Measurements from ENCODE around the gene HCRT. TPM values are rescaled to one million over a fixed set of nuclear protein-coding genes. Genes with fewer than 3 reads are reported as not detected.

Gene HCRT
- total and polyA plus RNA-seq, 2 of the 8 experiments (the other 6 are each of a cell fraction or from before 2014, with no cell fraction given), result not detected

GRCh38 chr17:42142371-42142896 is 42.8 kb downstream of the HCRT start:
- peaks cover 0 to 9% (median 6%) of the 10 kb centered on the region in 4 experiments; a peak in 4 of 8 replicates for H3K36me3 ChIP-seq (ENCODE audit: control insufficient read depth in 2 of 4, insufficient read depth in 4 of 4, low read length in 3 of 4)
- H3K18ac ChIP-seq (ENCODE audit: extremely low read depth, low read length), result no peak overlapping the region
- H2BK20ac ChIP-seq (ENCODE audit: low read length), result no peak overlapping the region
- peaks cover 0 to 2% (median 0%) of the 10 kb centered on the region in 4 experiments; a peak in 1 of 7 replicates for H3K4me1 ChIP-seq (replicated peaks in 1 of 4; ENCODE audit: control insufficient read depth in 3 of 4, insufficient read depth in 4 of 4, low read length in 3 of 4)
- no peak overlapping the region for H3K9ac ChIP-seq (replicated peaks in 1 of 4; ENCODE audit: extremely low read depth in 1 of 4, low read depth in 3 of 4, low read length in 3 of 4)
- no peaks in the 10 kb centered on the region for H3K23me2 ChIP-seq (ENCODE audit: low read depth, low read length)
- no peak overlapping the region for H3K56ac ChIP-seq (replicated peaks; ENCODE audit: insufficient read length, low read depth, low read length)
- no peak overlapping the region for H2BK120ac ChIP-seq (replicated peaks; ENCODE audit: low read depth, low read length)
- H3K79me1 ChIP-seq (ENCODE audit: low read depth, low read length), result peaks cover 8% of the 10 kb centered on the region; the same call in 1 of the 2 replicates
- POLR2A ChIA-PET (ENCODE audit: partially characterized antibody), result interaction anchor here (0.6 to 1.4 kb wide), 5 partner anchors 11 to 126 kb away, joined by 3 to 5 read pairs (median 4); partner anchors contain the start of gene KAT2A
- no peak overlapping the region for H3K4me3 ChIP-seq (ENCODE audit: extremely low read depth in 1 of 4, insufficient read depth in 2 of 4, low read depth in 3 of 4, low read length in 4 of 4)
- no peak overlapping the region for H3K4ac ChIP-seq (replicated peaks; ENCODE audit: insufficient read length, low read depth, low read length)
- no peak overlapping the region for H2BK15ac ChIP-seq (ENCODE audit: low read length)
- H2BK12ac ChIP-seq (ENCODE audit: low read depth, low read length), result no peak overlapping the region
- CTCF ChIA-PET (ENCODE audit: partially characterized antibody), result interaction anchor here (0.8 to 2.7 kb wide), 9 partner anchors 10 to 169 kb away, joined by 3 to 9 read pairs (median 3); partner anchors contain the start of genes HSPB9, KAT2A and KCNH4
- H3K4me2 ChIP-seq (ENCODE audit: insufficient read depth in 1 of 2, low read depth in 2 of 2, low read length in 2 of 2), result no peak overlapping the region
- H3K79me2 ChIP-seq (ENCODE audit: control insufficient read depth in 1 of 2, insufficient read depth in 2 of 2, low read length in 2 of 2), result peaks cover 0 to 48% of the 10 kb centered on the region in 2 experiments; a peak in 2 of 4 replicates
- no peaks in the 10 kb centered on the region for H3K27me3 ChIP-seq (replicated peaks in 1 of 4; ENCODE audit: control insufficient read depth in 3 of 4, extremely low read depth in 1 of 4, insufficient read depth in 3 of 4, low read length in 3 of 4)
- no peak overlapping the region for H3K27ac ChIP-seq (ENCODE audit: low read depth, low read length)
- no peak overlapping the region for H3K14ac ChIP-seq (ENCODE audit: insufficient read length)
- H2BK5ac ChIP-seq (ENCODE audit: low read depth, low read length), result no peak overlapping the region
- no peak overlapping the region for H2AK5ac ChIP-seq (ENCODE audit: low read depth, low read length)
- TF ChIP-seq CEBPB (IDR thresholded peaks at IDR 0.05; ENCODE audit: low read depth, low read length) (no peak), SUZ12 (IDR thresholded peaks at IDR 0.05; ENCODE audit: low read length) (no peak), HDAC6 (IDR thresholded peaks at IDR 0.05; ENCODE audit: low read depth, low read length) (no peak), FOSL1 (IDR thresholded peaks at IDR 0.05; ENCODE audit: insufficient read depth, low read depth, low read length) (no peak), E2F6 (IDR thresholded peaks at IDR 0.05) (no peak), POU5F1 (IDR thresholded peaks at IDR 0.05; ENCODE audit: low read depth, low read length) (no peak), SAP30 (IDR thresholded peaks at IDR 0.05; ENCODE audit: insufficient read depth, insufficient replicate concordance, low read length) (no peak)
- H4K5ac ChIP-seq (ENCODE audit: insufficient read length, low read depth, low read length), result no peak overlapping the region
- H2AFZ ChIP-seq (ENCODE audit: low read length), result no peak overlapping the region
- H4K8ac ChIP-seq (ENCODE audit: extremely low read depth, insufficient read depth, low read length), result no peak overlapping the region
- 91% methylated on average over 7 of the region's 7 CpGs; no CpG with 5 or more reads in 1 of the 2 experiments for WGBS, 2 experiments (ENCODE audit: extremely low coverage in 1 of 2, insufficient coverage in 1 of 2, insufficient read length in 1 of 2, insufficient replicate concordance in 2 of 2, low coverage in 1 of 2, low lambda C conversion rate in 2 of 2, missing lambda C conversion rate in 1 of 2)
- H4K91ac ChIP-seq (replicated peaks; ENCODE audit: insufficient read length, low read length), result no peak overlapping the region
- H4K20me1 ChIP-seq (replicated peaks in 1 of 2; ENCODE audit: control insufficient read depth in 1 of 2, insufficient read depth in 2 of 2, low read length in 2 of 2), result peaks cover 9 to 12% of the 10 kb centered on the region in 2 experiments
- no peak for DNase-seq (ENCODE audit: low read depth in 1 of 2, low spot score in 2 of 2)
- no peak overlapping the region for H3K23ac ChIP-seq (ENCODE audit: insufficient read length)
- FAIRE-seq, result no peak
- H3K9me3 ChIP-seq (ENCODE audit: insufficient read depth in 2 of 2, low read depth in 1 of 2, low read length in 1 of 2), result no peaks in the 10 kb centered on the region

Measured in H1 (cell line).